ENCODE measurements around the gene OSM. TPM values are rescaled to one million over a fixed set of nuclear protein-coding genes. Genes with fewer than 3 reads are reported as not detected.

OSM gene
- total RNA-seq, 4 donors from 2014 or later, result 4.1 to 7.7 TPM; not detected in 2

GRCh38 chr22:30302810-30303138, 36.1 kb upstream of the OSM start:
- 39% methylated on average over 5 of the region's 5 CpGs; no CpG with 5 or more reads in 1 of the 2 donors for WGBS, 2 donors (ENCODE audit: low coverage in 1 of 2)
- Histone ChIP-seq H3K4me3 (no peak overlapping the region), H3K36me3 (peaks cover 0 to 62% of the 10 kb centered on the region in 2 donors), H3K9me3 (no peaks in the 10 kb centered on the region), H3K27ac (peak overlapping the region; percentile 47 to 93 (median 78)), H3K4me1 (peaks cover 25 to 85% (median 63%) of the 10 kb centered on the region in 3 donors), H3K27me3 (no peaks in the 10 kb centered on the region)
- peak; percentile 39 for ATAC-seq
- TF ChIP-seq POLR2A (IDR thresholded peaks at IDR 0.05) (no peak), POLR2AphosphoS5 (IDR thresholded peaks at IDR 0.05) (peak; percentile 34)

- no peaks in the 10 kb centered on the region for H3K9me3 ChIP-seq
- H3K4me3 ChIP-seq, result no peak overlapping the region
- peak; percentile 64 for ATAC-seq
- H3K27ac ChIP-seq, result peak overlapping the region; percentile 36 to 93 (median 78)
- TF ChIP-seq POLR2A (IDR thresholded peaks at IDR 0.05) (no peak), EP300 (IDR thresholded peaks at IDR 0.05) (no peak), CTCF (IDR thresholded peaks at IDR 0.05) (no peak), POLR2AphosphoS5 (IDR thresholded peaks at IDR 0.05) (peak; percentile 54)
- WGBS, 2 donors (ENCODE audit: low coverage in 1 of 2), result 40% methylated on average over 1 of the region's 9 CpGs; no CpG with 5 or more reads in 1 of the 2 donors
- H3K4me1 ChIP-seq, result peaks cover 25 to 79% (median 63%) of the 10 kb centered on the region in 3 donors
- H3K27me3 ChIP-seq, result no peaks in the 10 kb centered on the region
- H3K36me3 ChIP-seq, result peaks cover 0 to 68% of the 10 kb centered on the region in 2 donors
Measured at GRCh38 chr22:30301995-30302809, 35.6 kb upstream of the OSM start.

GRCh38 chr22:30299322-30299721, 32.7 kb upstream of the OSM start:
- H3K9me3 ChIP-seq, result no peaks in the 10 kb centered on the region
- H3K27ac ChIP-seq, result peak overlapping the region in 3 of 4 donors; percentile 35 to 58 (median 41)
- ATAC-seq, result no peak
- no peak for TF ChIP-seq POLR2AphosphoS5 (IDR thresholded peaks at IDR 0.05)
- no peak for TF ChIP-seq POLR2A (IDR thresholded peaks at IDR 0.05)
- TF ChIP-seq EP300 (IDR thresholded peaks at IDR 0.05), result no peak
- TF ChIP-seq CTCF (IDR thresholded peaks at IDR 0.05), result no peak
- no peaks in the 10 kb centered on the region for H3K27me3 ChIP-seq
- WGBS, 2 donors (ENCODE audit: low coverage in 1 of 2), result 91% methylated on average over 10 of the region's 13 CpGs; no CpG with 5 or more reads in 1 of the 2 donors
- no peak overlapping the region for H3K4me3 ChIP-seq
- peaks cover 0 to 96% of the 10 kb centered on the region in 2 donors for H3K36me3 ChIP-seq
- H3K4me1 ChIP-seq, result peaks cover 10 to 50% (median 35%) of the 10 kb centered on the region in 3 donors

GRCh38 chr22:30297991-30298701, 31.5 kb upstream of the OSM start:
- no peak for ATAC-seq
- no peaks in the 10 kb centered on the region for H3K27me3 ChIP-seq
- TF ChIP-seq POLR2A (IDR thresholded peaks at IDR 0.05), result no peak
- no peak for TF ChIP-seq POLR2AphosphoS5 (IDR thresholded peaks at IDR 0.05)
- no peak for TF ChIP-seq CTCF (IDR thresholded peaks at IDR 0.05)
- no peak for TF ChIP-seq EP300 (IDR thresholded peaks at IDR 0.05)
- peaks cover 0 to 100% of the 10 kb centered on the region in 2 donors for H3K36me3 ChIP-seq
- H3K27ac ChIP-seq, result peak overlapping the region in 2 of 4 donors; percentile 35 to 58
- peaks cover 0 to 38% (median 23%) of the 10 kb centered on the region in 3 donors for H3K4me1 ChIP-seq
- 100% methylated on average over 2 of the region's 9 CpGs; no CpG with 5 or more reads in 1 of the 2 donors for WGBS, 2 donors (ENCODE audit: low coverage in 1 of 2)
- no peaks in the 10 kb centered on the region for H3K9me3 ChIP-seq
- no peak overlapping the region for H3K4me3 ChIP-seq

GRCh38 chr22:30297276-30297990, 30.8 kb upstream of the OSM start:
- Histone ChIP-seq H3K4me3 (no peak overlapping the region), H3K27ac (no peak overlapping the region), H3K27me3 (no peaks in the 10 kb centered on the region), H3K9me3 (no peaks in the 10 kb centered on the region), H3K4me1 (peaks cover 0 to 34% (median 18%) of the 10 kb centered on the region in 3 donors), H3K36me3 (peaks cover 0 to 100% of the 10 kb centered on the region in 2 donors)
- TF ChIP-seq EP300 (IDR thresholded peaks at IDR 0.05) (no peak), CTCF (IDR thresholded peaks at IDR 0.05) (no peak), POLR2A (IDR thresholded peaks at IDR 0.05) (no peak), POLR2AphosphoS5 (IDR thresholded peaks at IDR 0.05) (no peak)
- WGBS, 2 donors (ENCODE audit: low coverage in 1 of 2), result 78 to 92% methylated on average over 2 to 7 of the region's 11 CpGs
- ATAC-seq, result no peak

Data from gastroesophageal sphincter (tissue), 4 donors.